GM23338 (cell line): ENCODE data around the gene KRTCAP2.

ENCODE experiments used
- EZH2 ChIP-seq: fragments of 200-600 bp; sonication (generic); IDR thresholded peaks from one replicate; pipeline ENCODE4 v1.8.0; 2017; ENCODE audit warnings: antibody characterized with exemption, mild to moderate bottlenecking, low read depth; ENCODE audit not compliant: unreplicated experiment
- POLR2AphosphoS5 ChIP-seq: IDR thresholded peaks from 2 replicates; pipeline ENCODE4 v1.6.1; 2016; ENCODE audit warnings: antibody characterized with exemption, low read depth
- ZNF114 ChIP-seq: fragments of 250-450 bp; sonication (Bioruptor Pico); IDR thresholded peaks from 2 replicates; pipeline ENCODE4 v1.5.0; 2020; ENCODE audit warnings: mild to moderate bottlenecking, moderate library complexity
- TF ChIP-seq, protein P1 (sequence below), 2 experiments: fragments of 200-600 bp in 1 of 2; sonication (generic) in 1 of 2; conservative IDR thresholded peaks; 2 replicates each; pipeline versions ENCODE4 v1.5.1 to v1.6.1; 2016 to 2017; ENCODE audit warnings: antibody characterized with exemption in 2 of 2, low read depth in 2 of 2, mild to moderate bottlenecking in 2 of 2, moderate library complexity in 1 of 2
- TF ChIP-seq, protein P2 (sequence below): IDR thresholded peaks from one replicate; pipeline ENCODE4 v1.6.1; 2018; ENCODE audit warnings: antibody characterized with exemption; ENCODE audit not compliant: unreplicated experiment

DNA sequence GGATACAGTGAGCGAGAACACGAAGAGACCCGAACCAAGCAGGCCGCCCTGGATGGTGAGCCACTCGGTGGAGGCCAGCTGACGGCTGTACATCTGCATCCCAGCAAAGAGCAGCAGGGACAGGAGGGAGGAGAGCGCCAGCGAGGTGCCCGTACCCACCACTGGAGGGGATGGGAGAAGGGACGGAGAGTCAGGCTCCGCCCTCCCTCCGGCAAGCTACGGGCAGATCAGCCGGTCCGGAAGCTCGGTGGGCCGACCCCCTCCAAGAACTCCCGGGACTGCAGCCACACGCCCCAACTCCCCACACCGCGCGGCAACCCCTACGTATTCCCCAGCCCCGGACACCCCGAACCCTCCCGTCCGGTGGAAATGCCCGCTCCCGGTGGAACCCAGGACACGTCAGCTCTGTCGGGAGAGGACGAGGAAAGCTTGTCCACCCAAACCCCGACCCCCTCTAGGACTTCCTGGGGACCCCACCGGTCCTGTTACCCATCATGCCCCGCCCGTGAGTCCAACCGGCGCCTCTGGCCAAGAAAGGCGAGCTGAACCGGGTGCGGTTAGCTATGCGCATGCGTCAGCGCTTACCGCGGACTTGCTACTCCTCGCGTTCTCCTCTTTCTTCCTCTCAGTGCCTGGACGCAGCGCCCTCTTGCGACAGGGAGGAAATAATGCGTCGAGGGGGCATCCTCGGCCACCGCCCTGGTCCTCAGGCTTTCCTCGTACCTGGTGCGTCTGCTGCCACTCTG is at the start of gene KRTCAP2:
- TF ChIP-seq, protein P1, sequence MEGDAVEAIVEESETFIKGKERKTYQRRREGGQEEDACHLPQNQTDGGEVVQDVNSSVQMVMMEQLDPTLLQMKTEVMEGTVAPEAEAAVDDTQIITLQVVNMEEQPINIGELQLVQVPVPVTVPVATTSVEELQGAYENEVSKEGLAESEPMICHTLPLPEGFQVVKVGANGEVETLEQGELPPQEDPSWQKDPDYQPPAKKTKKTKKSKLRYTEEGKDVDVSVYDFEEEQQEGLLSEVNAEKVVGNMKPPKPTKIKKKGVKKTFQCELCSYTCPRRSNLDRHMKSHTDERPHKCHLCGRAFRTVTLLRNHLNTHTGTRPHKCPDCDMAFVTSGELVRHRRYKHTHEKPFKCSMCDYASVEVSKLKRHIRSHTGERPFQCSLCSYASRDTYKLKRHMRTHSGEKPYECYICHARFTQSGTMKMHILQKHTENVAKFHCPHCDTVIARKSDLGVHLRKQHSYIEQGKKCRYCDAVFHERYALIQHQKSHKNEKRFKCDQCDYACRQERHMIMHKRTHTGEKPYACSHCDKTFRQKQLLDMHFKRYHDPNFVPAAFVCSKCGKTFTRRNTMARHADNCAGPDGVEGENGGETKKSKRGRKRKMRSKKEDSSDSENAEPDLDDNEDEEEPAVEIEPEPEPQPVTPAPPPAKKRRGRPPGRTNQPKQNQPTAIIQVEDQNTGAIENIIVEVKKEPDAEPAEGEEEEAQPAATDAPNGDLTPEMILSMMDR (conservative IDR thresholded peaks at IDR 0.05; ENCODE audit: low read depth in 2 of 2): peak; percentile 86 to 97
- TF ChIP-seq EZH2 (no peak), ZNF114 (CRISPR knock-in tag) (no peak), POLR2AphosphoS5 (peak; percentile 81)
- TF ChIP-seq, protein P2, sequence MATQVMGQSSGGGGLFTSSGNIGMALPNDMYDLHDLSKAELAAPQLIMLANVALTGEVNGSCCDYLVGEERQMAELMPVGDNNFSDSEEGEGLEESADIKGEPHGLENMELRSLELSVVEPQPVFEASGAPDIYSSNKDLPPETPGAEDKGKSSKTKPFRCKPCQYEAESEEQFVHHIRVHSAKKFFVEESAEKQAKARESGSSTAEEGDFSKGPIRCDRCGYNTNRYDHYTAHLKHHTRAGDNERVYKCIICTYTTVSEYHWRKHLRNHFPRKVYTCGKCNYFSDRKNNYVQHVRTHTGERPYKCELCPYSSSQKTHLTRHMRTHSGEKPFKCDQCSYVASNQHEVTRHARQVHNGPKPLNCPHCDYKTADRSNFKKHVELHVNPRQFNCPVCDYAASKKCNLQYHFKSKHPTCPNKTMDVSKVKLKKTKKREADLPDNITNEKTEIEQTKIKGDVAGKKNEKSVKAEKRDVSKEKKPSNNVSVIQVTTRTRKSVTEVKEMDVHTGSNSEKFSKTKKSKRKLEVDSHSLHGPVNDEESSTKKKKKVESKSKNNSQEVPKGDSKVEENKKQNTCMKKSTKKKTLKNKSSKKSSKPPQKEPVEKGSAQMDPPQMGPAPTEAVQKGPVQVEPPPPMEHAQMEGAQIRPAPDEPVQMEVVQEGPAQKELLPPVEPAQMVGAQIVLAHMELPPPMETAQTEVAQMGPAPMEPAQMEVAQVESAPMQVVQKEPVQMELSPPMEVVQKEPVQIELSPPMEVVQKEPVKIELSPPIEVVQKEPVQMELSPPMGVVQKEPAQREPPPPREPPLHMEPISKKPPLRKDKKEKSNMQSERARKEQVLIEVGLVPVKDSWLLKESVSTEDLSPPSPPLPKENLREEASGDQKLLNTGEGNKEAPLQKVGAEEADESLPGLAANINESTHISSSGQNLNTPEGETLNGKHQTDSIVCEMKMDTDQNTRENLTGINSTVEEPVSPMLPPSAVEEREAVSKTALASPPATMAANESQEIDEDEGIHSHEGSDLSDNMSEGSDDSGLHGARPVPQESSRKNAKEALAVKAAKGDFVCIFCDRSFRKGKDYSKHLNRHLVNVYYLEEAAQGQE: no peak
